ENCODE results near the gene LRMDA.
"Not testable (repeated sequence)": the region's sequence is repeated elsewhere in the genome, so short reads cannot be mapped to it uniquely, and the experiment has no call there.

The LRMDA gene

GRCh38 chr10:76488602-76489001 is 1057.2 kb downstream of the LRMDA start:
- no peak for DNase-seq (ENCODE audit: low read depth in 2 of 2)

GRCh38 chr10:76491216-76491615 is 1059.8 kb downstream of the LRMDA start:
- no peak for DNase-seq (ENCODE audit: low read depth in 2 of 2)

GRCh38 chr10:76492026-76492425 is 1060.6 kb downstream of the LRMDA start:
- DNase-seq (ENCODE audit: low read depth in 2 of 2) = no peak

GRCh38 chr10:76492678-76493472 is 1061.5 kb downstream of the LRMDA start:
- no peak for DNase-seq (ENCODE audit: low read depth in 2 of 2)

- no peak for DNase-seq (ENCODE audit: low read depth in 2 of 2)
Measured at GRCh38 chr10:76497666-76498065, 1066.2 kb downstream of the LRMDA start.

GRCh38 chr10:76504823-76505222 is 1073.4 kb downstream of the LRMDA start:
- no peak for DNase-seq (ENCODE audit: low read depth in 2 of 2)

- DNase-seq (ENCODE audit: low read depth in 2 of 2) = no peak
Measured at GRCh38 chr10:76509446-76509845, 1078.0 kb downstream of the LRMDA start.

- no peak for DNase-seq (ENCODE audit: low read depth in 2 of 2)
Measured at GRCh38 chr10:76514321-76514720, 1082.9 kb downstream of the LRMDA start.

GRCh38 chr10:76514869-76515268 is 1083.4 kb downstream of the LRMDA start:
- DNase-seq (ENCODE audit: low read depth in 2 of 2) = no peak

- DNase-seq (ENCODE audit: low read depth in 2 of 2) = no peak
Measured at GRCh38 chr10:76522547-76522946, 1091.1 kb downstream of the LRMDA start.

- DNase-seq (ENCODE audit: low read depth in 2 of 2) = no peak
Measured at GRCh38 chr10:76523246-76523645, 1091.8 kb downstream of the LRMDA start.

GRCh38 chr10:76523791-76524351 is 1092.4 kb downstream of the LRMDA start:
- DNase-seq (ENCODE audit: low read depth in 2 of 2) = no peak

- not testable (repeated sequence) for DNase-seq (ENCODE audit: low read depth in 2 of 2)
Measured at GRCh38 chr10:76526833-76527232, 1095.4 kb downstream of the LRMDA start.

- DNase-seq (ENCODE audit: low read depth in 2 of 2) = no peak
Measured at GRCh38 chr10:76540331-76540730, 1108.9 kb downstream of the LRMDA start.

- DNase-seq (ENCODE audit: low read depth in 2 of 2) = no peak
Measured at GRCh38 chr10:76540786-76541185, 1109.4 kb downstream of the LRMDA start.

GRCh38 chr10:76541852-76542251 is 1110.4 kb downstream of the LRMDA start:
- DNase-seq (ENCODE audit: low read depth in 2 of 2) = no peak

- no peak for DNase-seq (ENCODE audit: low read depth in 2 of 2)
Measured at GRCh38 chr10:76542307-76542930, 1111.0 kb downstream of the LRMDA start.

GRCh38 chr10:76543655-76544054 is 1112.2 kb downstream of the LRMDA start:
- no peak for DNase-seq (ENCODE audit: low read depth in 2 of 2)

GRCh38 chr10:76544789-76545188 is 1113.4 kb downstream of the LRMDA start:
- no peak for DNase-seq (ENCODE audit: low read depth in 2 of 2)

- DNase-seq (ENCODE audit: low read depth in 2 of 2) = no peak
Measured at GRCh38 chr10:76546411-76546810, 1115.0 kb downstream of the LRMDA start.

- DNase-seq (ENCODE audit: low read depth in 2 of 2) = no peak
Measured at GRCh38 chr10:76547352-76547972, 1116.0 kb downstream of the LRMDA start.

GRCh38 chr10:76548716-76549115 is 1117.3 kb downstream of the LRMDA start:
- DNase-seq (ENCODE audit: low read depth in 2 of 2) = no peak

- DNase-seq (ENCODE audit: low read depth in 2 of 2) = no peak
Measured at GRCh38 chr10:76549171-76549570, 1117.7 kb downstream of the LRMDA start.
